SU-DHL-6 (cell line): ENCODE results near the gene CTAG2.
"Not testable (repeated sequence)": the region's sequence is repeated elsewhere in the genome, so short reads cannot be mapped to it uniquely, and the experiment has no call there.

Source experiments
- EZH2phosphoT487 ChIP-seq: fragments of 200-600 bp; sonication (generic), shearing (Covaris generic); conservative IDR thresholded peaks from 2 replicates; pipeline ENCODE4 v1.6.1; 2018; ENCODE audit warnings: mild to moderate bottlenecking, antibody characterized with exemption, low read length, moderate library complexity, mixed read lengths
- TF ChIP-seq, protein P1 (sequence below): fragments of 200-600 bp; sonication (generic); IDR thresholded peaks from one replicate; pipeline ENCODE4 v1.5.1; 2017; ENCODE audit warnings: antibody characterized with exemption, mild to moderate bottlenecking, low read length, moderate library complexity; ENCODE audit not compliant: insufficient read depth, poor library complexity, severe bottlenecking

DNA sequence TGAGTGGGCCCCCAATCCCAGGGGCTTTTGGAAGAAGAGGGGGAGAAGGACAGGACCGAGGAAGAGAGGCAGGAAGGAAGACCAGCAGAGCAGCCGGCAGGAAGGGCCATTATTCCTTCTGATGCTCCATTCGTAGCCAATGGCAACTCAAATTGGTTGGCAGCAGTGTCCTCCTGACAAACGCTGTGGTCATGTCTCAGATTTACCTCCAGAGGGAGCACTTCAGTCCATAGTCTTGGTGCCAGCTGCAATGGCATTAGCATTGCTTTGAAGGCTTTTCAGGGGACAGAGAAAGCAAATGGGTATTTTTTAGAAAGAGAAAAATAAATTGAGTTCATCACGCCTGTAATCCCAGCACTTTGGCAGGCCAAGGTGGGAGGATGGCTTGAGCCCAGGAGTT is 24.4 kb downstream of the CTAG2 start:
- TF ChIP-seq, protein P1, sequence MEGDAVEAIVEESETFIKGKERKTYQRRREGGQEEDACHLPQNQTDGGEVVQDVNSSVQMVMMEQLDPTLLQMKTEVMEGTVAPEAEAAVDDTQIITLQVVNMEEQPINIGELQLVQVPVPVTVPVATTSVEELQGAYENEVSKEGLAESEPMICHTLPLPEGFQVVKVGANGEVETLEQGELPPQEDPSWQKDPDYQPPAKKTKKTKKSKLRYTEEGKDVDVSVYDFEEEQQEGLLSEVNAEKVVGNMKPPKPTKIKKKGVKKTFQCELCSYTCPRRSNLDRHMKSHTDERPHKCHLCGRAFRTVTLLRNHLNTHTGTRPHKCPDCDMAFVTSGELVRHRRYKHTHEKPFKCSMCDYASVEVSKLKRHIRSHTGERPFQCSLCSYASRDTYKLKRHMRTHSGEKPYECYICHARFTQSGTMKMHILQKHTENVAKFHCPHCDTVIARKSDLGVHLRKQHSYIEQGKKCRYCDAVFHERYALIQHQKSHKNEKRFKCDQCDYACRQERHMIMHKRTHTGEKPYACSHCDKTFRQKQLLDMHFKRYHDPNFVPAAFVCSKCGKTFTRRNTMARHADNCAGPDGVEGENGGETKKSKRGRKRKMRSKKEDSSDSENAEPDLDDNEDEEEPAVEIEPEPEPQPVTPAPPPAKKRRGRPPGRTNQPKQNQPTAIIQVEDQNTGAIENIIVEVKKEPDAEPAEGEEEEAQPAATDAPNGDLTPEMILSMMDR: not testable (repeated sequence)
- not testable (repeated sequence) for TF ChIP-seq EZH2phosphoT487
